HG03354 (cell line): ENCODE results near the gene UTS2B.

Experiments
- ATAC-seq: cut with Tn5 transposase; IDR thresholded peaks from one replicate; pipeline ENCODE4 v1.9.1; 2021; ENCODE audit warnings: mild to moderate bottlenecking; ENCODE audit not compliant: unreplicated experiment, poor library complexity, severe bottlenecking

UTS2B gene

DNA sequence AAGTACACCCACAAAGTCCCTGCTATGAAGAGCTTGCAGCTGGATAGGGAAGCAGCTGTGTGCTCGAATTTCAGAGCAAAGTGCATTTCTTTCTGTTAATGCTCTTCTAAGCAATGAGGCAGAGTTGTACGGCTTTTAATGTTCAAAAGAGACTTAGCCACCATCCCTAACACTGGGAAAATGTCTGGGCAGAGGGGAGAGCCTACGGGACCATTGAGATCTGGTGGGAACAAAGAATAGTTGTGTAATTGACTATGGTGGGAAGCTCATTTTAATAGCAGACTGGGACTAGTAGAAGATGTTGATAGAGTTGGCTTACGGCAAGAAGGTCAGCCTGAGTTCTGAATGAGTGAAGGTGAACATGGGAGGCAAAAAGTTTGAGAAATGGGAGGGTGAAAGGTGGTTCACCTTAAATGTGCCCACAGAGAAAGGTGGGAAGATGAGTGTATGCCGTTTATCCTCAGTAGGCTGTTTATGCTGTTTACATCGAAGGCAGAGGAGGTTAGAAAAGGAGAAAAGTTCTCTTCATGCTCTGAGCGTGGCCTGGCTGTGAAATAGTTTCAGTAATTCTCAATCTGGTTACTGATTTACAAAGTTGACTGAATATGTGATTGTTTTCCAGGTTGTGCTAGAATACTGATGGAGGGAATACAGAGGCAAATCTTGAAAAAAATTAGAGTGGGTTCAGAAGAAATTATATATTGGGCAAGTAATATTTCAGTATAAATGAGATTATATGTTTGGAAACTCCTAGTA is 22.9 kb upstream of the UTS2B start:
- peak; percentile 31 for ATAC-seq

DNA sequence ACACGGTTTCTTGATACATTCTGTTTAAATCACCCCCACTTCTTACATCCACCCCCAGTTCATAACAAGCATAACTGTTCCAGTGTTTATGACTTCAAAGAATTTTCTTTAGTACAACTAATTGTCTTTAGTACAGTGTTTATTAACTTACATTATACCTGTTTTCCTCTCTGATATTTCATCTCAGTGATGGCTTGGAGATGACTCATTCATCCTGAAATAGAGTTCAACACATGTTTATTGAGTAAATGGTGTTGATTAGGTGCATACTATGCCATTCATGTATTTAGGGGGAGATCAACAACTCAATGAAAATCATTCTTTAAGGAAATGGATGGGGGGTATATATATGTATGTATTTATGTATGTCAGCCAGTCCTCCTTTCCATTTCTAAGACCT is 21.7 kb upstream of the UTS2B start:
- no peak for ATAC-seq

DNA sequence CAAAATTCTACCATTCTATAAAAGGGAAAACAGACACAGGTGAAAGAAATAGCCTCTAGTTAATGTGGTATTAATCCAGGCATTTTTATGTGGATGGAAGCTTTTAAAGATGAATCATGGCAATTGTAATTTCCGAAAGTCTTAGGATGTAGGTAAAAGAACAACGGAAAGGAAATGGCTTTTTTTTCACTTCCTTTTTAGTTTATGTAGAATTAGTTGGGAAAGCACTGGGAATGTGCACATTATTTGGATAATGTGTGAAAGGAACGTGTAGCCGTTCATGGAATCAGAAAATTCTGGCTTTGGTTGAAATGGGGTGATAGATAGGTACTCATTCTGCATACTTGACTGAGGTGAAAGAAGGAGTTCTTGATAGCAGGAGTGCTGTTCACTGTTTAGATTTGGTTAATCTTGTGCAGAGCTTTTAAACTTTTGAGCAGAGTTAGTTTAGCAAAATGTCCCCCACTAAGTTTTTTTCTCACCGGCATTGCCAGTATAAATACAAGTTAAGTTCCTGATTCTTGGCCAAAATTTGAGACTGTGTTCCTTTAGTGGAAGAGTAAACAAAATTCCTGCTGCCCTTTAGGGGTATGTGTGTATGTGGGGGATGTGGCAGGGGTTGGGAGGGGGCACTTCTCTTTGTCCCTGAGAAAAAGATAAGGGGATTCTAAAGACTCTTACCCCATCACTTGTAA is 20.2 kb upstream of the UTS2B start:
- ATAC-seq, result no peak

DNA sequence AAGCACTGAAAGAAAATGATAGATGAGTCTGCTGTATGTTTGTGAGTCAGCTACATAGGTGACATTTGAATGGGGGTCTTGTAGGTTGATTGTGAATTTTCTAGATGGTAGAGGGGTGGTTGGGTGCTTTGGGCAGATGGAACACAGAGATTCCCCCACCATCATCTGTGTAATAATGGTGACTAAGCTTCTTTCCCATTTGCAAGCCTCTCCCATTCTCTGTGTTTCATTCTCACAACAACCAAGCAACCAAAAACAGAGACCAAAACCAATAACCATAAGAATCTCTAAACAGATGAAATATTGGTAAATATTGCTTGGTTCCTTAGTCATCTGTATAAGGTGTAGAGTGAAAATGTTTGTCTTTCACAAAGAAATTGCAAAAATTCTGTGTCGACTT is 17.8 kb upstream of the UTS2B start:
- ATAC-seq, result peak; percentile 43

DNA sequence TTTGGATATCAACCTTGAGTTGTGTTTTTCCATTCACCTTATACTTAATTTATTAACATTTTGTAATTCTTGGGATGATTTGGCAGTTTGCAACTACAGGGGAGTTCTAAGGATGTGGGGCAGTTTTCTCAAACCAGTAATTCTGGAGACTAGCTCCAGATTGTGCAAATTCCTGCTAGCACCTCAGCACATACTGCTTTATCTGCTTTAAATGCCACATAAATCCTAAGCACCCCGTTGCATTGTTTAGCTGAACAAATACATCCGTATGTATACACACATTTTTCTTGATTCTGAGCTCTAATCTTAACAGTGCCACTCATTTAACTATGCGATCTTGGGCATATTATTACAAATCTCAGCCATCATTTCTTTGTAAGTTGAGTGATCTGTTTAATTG is 16.9 kb upstream of the UTS2B start:
- no peak for ATAC-seq

DNA sequence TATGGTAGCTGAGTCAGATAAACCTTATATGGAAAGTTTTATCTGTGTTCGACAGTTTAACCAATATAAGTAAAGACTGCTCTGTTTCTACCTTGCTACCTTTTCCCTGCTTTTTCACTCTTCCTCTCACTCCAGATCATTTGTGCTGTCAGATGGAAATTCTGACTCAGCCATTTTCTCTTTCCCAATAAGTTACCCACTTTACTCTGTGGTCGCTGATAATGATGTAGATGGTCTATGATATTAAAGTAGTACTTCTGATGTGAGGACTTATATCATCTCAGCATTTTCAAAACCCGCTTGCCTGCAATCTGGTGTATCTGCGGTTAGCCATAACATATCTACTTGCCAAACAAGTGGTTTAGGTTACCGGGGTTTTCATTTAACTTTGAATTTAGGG is 15.0 kb upstream of the UTS2B start:
- no peak for ATAC-seq

DNA sequence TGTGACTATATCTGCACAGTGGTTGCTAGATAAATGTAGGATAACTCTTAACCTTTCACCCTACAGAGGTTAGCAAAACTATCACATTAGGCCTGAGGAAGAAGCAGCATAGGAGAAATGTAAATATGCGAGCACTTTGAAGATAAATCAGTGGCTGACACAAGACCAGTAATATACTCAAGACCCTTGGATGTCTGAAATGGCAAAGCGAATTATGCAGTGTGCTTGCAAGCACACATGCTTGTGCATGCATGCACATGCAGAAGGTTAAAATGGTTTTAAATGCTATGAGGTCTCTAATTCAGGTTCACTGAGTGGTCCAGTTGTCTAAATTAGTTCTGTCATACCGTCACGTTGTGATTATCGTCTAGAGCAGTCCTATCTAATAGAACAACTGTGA is 13.6 kb upstream of the UTS2B start:
- no peak for ATAC-seq

DNA sequence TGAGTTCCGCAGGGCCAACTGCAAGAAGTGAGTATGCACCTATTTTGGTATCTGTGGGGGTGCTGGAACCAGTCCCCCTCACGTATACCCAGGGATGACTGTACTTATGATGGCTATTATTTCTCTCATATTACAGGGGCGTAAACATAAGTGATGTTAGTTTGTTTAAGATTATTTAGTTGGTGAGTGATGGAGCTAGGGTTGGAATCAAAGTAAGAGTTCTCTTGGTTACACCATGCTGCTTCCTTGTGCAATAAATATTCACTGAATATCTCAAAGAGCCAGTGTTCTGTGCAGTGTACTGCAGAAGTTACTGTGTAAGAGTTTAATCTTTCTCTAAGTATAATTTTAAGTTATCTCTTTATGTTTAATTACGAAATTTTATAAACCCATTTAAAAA is 12.8 kb upstream of the UTS2B start:
- ATAC-seq, result no peak

DNA sequence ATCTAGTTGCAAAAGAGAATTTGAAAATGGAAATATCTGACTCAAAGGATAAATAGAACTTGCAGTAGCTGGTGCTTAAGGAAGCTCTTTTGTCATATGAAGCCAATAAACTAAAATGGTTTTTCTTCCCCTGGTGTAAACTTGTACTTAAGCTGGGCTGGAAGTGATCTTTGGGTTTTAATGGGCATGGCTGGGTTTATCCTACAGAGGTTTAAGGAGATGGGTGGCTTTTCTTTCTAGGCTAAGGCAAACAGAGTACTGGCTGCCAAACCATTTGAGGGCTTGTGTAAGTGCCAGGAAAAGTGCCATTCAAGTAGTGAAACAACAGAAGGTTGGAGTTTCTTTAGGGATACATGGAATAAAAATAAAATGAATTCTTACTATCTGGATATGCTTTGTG is 12.1 kb upstream of the UTS2B start:
- no peak for ATAC-seq

DNA sequence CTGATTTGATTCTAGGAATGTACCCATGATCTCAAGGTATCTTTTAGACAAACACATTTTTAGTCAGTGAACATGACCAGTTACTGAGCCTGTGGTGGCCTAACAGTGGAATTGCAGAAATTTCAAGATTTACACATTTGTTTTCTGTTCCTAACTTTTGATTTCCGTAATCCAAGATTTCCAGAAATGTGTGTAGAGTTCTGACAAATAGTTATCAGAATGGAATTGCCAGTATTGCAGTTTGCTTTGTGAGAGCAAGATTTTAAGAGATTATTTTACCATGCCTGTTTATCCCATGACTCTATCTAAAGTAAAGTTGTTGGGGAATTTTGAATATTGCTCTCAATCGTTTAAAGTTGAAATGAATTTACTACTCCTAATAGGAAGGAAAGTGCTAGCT is 11.7 kb upstream of the UTS2B start:
- no peak for ATAC-seq

DNA sequence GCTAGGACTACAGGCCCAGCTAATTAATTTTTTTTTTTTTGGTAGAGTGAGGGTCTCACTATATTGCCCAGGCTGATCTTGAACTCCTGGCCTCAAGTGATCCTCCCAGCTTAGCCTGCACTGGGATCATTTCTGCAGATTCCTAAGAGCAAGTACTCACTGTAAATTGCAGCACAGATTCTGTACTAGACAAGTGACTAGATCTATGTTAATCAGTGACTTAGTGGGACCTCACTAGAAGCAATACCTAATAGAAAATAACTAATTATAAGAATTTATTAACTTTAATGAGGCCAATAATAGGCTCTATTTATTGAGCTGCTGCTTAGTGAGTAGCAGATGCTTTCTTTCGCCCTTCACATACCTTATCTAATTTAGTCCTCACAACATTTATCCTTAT is 10.6 kb upstream of the UTS2B start:
- ATAC-seq, result peak; percentile 79

DNA sequence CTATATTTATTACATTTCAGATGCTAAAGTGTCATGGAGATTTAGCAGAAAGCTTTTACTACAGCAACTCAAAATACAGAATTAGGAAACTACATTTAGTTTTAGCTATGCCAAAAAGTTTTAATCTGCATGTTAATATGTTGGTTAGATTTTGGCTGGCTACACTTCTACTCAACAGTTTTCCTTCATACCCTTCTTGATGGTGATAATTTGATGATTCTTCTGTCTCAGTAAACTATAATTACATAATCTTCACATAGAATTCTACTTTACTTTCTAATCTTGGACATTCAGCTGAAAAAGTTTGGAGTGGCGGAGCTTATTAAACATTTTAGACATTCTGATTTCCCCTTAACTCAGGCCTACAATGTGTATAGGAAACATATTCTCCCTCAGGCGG is 10.0 kb upstream of the UTS2B start:
- ATAC-seq, result no peak

DNA sequence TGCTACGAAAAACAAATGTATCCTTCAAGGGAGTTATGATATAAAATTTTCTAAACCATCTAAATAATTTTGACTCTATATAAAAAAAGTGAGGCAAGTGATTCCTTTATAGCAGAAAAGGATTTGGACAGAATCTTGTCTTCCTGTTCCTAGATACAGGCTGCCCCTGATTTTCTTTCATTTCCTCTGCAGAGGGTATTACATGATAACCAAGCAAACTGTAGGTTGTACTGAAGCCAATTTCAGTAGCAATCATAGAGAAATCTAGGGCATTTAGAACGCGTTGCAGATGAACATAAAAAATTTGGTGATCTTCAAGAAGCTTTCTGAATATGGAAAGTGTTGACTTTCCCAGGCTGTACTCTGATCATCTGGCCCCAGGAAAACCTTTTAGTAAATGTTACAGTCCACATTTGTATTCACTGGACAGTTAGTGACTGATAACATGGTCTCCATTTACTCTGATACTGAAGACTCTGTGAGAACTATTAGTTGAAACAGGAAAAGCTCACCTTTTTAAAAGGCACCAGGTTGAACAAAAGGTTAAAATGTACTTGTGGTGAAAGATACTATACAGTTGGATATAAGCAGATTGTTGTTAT is 9.1 kb upstream of the UTS2B start:
- no peak for ATAC-seq

DNA sequence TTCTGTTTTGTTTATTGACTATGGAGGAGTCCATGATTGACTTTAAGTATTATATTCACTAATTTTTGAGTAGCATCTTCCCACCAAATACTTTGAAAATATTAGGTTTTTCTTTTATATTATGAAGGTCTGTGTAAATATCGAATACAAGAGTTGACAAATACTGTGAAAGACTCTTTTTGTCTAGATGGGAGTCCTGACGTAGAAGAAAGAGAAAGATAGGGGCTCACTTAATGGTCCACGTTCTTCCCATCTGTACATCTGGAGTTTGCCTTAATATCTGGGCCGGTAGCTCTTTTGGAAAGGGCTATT is 7.8 kb upstream of the UTS2B start:
- ATAC-seq, result no peak

DNA sequence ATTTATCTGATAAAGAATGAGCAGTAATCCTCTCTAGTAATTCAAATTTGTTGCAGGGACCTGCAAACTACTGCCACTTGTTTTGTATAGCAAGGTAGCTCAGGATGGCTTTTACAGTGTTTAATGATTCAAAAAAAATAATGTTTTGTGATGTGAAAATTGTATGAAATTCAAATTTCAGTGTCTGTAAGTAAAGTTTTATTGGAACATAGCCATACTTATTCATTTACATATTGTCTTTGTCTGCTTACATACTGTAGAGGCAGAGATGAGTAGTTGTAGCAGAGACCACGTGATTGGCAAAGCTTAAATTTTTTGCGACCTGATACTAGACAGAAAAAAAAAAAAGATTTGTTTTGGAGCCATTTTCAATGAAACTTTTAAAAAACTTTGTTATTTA is 6.5 kb upstream of the UTS2B start:
- ATAC-seq, result no peak

DNA sequence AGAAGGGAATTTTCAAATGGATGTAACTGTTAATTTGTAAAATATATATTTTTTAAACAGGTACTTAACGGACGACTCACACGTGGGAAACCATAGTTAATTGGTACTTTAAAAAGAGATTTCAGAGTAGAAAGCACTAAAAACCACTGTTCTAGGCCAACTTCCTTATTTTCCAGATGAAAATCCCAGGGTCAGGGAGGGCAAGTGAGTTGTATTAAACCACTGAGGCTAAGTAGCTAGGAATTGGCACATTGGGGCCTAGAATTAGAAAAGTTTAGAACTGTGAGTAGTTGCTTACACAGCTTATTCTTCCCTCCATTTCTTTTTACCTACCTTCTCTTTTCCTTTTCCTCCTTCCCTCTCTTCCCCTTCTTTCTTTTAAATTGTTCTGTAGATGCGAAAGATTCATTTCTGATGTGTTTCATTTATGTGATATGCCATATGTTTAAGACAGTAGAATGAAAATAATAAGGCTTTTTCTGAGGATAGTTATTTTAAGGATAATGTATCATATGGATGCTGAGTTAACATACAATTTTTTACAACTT is 4.1 kb upstream of the UTS2B start:
- ATAC-seq, result no peak

DNA sequence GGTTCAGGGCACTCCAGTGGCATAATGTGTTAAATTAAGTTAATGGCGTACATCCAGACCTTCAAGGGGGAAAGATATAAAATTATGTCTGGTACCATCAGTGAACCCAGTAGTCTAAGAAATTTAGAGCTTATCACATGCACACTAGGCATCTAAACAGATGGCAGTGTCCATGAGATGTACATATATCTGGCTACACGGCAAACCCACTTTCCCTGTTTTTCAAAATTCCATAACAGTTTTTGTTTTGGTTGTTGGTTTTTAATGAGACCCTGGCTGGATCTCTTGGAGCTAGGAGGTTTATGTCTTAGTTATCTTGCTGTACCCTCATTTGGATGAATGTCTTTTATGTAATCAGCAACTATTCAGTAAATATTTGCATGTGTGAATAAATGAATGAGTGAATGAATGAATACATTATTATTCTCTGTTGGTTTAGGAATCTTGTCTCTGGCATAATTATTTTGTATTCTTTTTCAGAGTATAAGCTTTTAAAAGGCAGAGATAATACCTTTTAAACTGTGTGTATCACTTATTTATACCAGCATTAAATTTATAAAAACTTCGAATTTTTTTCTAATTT is 3.1 kb upstream of the UTS2B start:
- ATAC-seq, result no peak

DNA sequence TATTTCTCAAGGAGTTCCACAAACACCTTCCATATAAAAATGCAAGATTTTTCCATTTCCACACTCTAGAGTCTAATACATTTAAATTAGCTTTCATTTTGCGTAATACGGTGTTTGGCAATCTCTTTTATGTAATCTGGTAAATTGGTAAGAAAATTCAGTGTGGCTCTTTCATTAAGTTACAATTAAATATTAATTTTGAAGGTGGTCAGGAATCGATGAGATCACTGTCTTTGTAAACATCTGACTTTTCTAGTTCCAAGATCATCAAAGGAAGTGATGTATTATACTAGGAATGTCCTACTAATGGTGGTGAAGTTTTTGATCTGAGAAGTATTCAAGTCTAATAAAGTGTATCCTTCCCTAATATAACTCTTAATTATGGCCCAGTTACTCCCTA is 1.1 kb upstream of the UTS2B start:
- ATAC-seq, result no peak

DNA sequence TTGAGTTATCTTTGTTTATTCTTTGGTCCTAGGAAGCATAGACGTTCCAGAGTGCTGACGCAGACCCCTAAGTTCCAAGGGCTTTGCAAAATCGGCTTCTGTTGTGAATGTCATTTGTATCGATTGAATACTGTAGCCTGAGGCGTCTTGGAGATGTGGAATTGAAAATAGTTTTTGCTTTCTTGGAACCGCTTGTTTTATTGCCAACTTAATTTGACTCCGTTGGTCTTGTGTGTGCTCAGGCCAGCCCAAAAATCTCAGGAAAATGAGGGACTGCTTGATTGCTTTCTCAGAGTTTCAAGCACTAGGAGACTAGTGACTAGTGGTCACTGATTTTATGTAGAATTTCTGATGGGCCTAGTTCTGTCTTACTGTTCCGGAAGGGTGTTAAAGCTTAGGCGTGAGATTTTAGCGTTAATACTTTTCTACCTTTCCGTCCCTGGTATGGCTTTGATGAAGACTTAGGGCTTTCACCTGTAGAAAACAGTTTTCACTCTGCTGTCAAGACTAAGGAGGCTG is 263 bp upstream of the UTS2B start:
- ATAC-seq, result no peak

DNA sequence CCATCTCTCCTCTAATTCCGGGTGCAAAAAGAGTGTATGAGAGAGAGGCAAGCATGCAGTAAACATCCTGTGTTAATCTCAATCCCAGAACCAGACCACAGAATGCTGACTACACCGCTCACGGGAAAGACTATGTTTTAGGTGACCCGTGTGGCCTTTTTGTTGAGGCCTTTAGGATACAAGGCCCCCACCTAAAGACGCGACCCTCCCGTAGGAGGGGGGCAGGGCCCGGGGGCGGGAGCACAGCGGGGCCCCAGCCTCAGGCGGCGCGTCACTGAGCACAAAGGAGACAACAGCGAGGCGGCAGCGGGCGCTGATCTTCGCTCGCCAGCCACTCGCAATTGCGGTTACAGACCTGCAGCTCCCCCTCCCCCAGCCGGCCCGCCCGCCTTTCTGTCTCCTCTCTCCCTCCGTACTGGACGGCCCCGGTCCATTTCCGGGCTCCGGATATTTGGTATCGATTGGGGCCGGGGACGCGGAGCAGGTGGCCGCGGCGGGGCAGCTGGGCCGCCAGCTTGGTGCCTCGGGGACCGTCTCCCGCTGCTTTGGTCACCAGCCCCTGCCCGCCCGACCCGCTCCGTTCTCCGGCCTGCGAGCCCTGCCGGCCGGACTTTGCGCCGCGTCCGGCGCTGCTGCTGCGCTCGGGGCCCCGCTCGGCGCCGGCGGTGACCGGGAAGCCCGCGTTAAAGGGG is 1.2 kb downstream of the UTS2B start, which contains the start of gene CCDC50:
CCDC50 (plus strand) TSS at position 433 of the 692 bp plus-strand sequence. CDS start 281 bp downstream, outside the sequence.
- ATAC-seq, result peak; percentile 88
